Mammary epithelial cell (primary cell): ENCODE measurements around the gene PRR32.

Experiments used
- CTCF ChIP-seq, 2 donors: IDR thresholded peaks in 1 of 2; conservative IDR thresholded peaks in 1 of 2; 2 replicates each; pipeline ENCODE4 v1.5.1; 2011 to 2012; ENCODE audit warnings: inconsistent platforms in 2 of 2, low read length in 2 of 2, mild to moderate bottlenecking in 2 of 2, control low read depth in 1 of 2, low read depth in 1 of 2; ENCODE audit not compliant: insufficient read depth in 1 of 2; ENCODE audit errors: extremely low read depth in 1 of 2
- EZH2 ChIP-seq: IDR thresholded peaks from 2 replicates; pipeline ENCODE4 v1.6.1; 2012; ENCODE audit warnings: low read length, inconsistent platforms, borderline replicate concordance

GRCh38 chrX:126825566-126826193, 6.2 kb downstream of the PRR32 start:
- TF ChIP-seq CTCF (conservative IDR thresholded peaks at IDR 0.05 in 1 of 2, IDR thresholded peaks at IDR 0.05 in 1 of 2; ENCODE audit: extremely low read depth in 1 of 2, insufficient read depth in 1 of 2, low read depth in 1 of 2, low read length in 2 of 2) (no peak), EZH2 (no peak)
